HG03280 (cell line): ENCODE measurements around the gene PHEX.

Experiments
- ATAC-seq: cut with Tn5 transposase; IDR thresholded peaks from one replicate; pipeline ENCODE4 v1.9.1; 2021; ENCODE audit warnings: mild to moderate bottlenecking, moderate library complexity; ENCODE audit not compliant: unreplicated experiment

PHEX gene

GRCh38 chrX:22039541-22039940 is 7.4 kb downstream of the PHEX start:
- ATAC-seq: no peak

GRCh38 chrX:22040184-22040583 is 8.1 kb downstream of the PHEX start:
- ATAC-seq: no peak

GRCh38 chrX:22041907-22042530 is 9.9 kb downstream of the PHEX start:
- no peak for ATAC-seq

GRCh38 chrX:22043872-22044271 is 11.7 kb downstream of the PHEX start:
- no peak for ATAC-seq

- ATAC-seq: no peak
These were observed 15.3 kb downstream of the PHEX start for GRCh38 chrX:22047468-22047867.

- no peak for ATAC-seq
These were observed 21.4 kb downstream of the PHEX start for GRCh38 chrX:22053481-22053880.

GRCh38 chrX:22056235-22056634 is 24.1 kb downstream of the PHEX start:
- ATAC-seq: no peak

GRCh38 chrX:22057667-22058066 is 25.5 kb downstream of the PHEX start:
- ATAC-seq: no peak

GRCh38 chrX:22059775-22060174 is 27.6 kb downstream of the PHEX start:
- no peak for ATAC-seq

GRCh38 chrX:22060415-22061280 is 28.5 kb downstream of the PHEX start:
- ATAC-seq: peak; percentile 65

GRCh38 chrX:22063284-22063683 is 31.2 kb downstream of the PHEX start:
- peak; percentile 74 for ATAC-seq

DNA sequence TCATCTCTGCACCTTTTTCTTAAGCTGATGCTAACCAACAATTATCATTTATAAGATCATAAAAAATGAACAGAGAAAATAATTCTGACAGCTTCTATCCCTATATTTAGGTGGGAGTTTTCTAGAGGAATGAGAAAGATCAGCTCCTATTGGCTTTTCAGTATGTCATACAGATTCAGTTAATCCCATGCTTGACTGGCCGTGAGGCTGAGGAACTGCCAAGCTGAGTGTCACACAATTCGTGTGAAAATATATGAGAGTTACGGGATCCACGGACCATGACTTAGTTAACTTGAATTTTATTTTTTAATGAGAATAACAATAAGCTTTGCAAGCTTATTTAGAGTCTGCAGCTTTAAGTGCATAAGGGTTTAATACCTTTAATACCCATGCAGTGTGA is 37.5 kb downstream of the PHEX start:
- ATAC-seq: no peak

DNA sequence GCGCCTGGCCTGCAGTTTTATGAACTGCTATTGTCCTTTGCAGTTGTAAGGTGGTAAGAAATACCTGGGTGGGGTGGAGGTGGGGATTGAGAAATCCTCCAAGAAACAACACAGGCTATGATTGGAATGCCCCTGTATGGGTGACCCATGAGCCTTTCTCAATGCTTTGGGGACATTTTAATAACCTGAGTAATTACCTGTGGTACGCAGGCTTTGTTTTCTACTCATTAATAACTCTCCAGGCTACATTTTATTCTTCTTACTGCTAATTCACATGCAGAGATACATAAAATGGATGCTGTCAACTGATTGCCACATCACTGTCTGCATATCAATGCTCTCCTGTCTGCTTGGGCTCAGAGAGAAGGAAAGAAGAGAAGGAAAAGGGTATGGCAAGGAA is 41.8 kb downstream of the PHEX start:
- ATAC-seq: no peak

GRCh38 chrX:22078117-22078516 is 46.0 kb downstream of the PHEX start:
- no peak for ATAC-seq

GRCh38 chrX:22081475-22082092 is 49.5 kb downstream of the PHEX start:
- peak; percentile 51 for ATAC-seq

DNA sequence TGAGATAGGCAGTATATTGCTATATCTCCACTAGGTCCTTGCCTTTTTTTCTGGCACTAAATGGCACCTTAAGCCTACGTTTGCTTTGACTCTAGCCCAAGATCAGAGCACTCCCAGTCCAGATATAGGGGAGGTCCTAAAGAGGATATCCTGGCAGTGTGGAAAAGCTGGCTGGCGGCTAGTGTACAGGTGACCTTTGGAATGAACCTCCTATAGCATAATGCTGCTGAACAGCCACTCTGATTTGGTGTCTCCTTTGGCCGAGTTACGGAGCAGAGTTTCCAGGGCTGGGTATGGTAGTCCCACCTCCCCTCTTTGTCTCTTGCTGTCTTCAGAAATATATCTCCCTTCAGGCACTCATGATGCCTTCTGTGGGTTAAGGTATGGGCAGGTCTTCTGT is 53.9 kb downstream of the PHEX start:
- ATAC-seq: no peak

GRCh38 chrX:22087011-22087557 is 55.0 kb downstream of the PHEX start:
- no peak for ATAC-seq

DNA sequence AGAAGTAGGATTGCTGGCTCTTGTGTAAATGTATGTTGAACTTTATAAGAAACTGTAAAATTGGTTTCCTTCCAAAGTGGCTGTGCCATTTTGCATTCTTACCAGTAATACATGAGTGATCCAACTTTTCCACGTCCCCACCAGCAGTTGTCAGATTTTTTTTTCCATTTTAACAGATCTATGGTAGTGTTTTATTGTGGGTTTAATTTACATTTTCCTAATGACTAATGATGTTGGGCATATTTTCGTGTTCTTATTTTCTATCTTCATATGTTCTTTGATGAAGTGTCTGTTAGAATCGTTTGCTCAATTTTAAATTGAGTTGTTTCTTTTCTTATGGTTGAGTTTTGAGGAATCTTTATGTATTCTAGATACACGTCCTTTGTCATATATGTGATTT is 56.2 kb downstream of the PHEX start:
- no peak for ATAC-seq

- ATAC-seq: no peak
These were observed 58.1 kb downstream of the PHEX start for GRCh38 chrX:22090181-22090580.

DNA sequence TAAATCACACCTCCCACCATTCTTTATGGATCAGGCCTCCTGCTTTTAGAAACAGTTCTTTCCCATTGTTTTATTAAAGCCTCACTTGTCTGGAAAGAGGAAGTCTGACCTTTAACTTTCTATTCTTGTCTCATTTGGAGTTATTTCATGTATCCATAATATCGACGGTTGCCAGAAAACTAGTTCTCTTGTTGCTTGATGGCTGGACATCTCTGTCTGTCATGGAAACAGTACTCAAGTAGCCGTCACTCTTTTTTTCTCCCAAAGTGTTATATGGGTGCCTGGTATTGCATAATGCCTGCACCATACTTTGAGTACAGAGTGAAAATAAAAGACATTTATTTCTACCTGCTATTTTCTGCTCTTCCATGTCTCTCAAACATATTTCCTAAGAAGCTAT is 61.4 kb downstream of the PHEX start:
- no peak for ATAC-seq

- ATAC-seq: no peak
These were observed 63.2 kb downstream of the PHEX start for GRCh38 chrX:22095286-22095685.

DNA sequence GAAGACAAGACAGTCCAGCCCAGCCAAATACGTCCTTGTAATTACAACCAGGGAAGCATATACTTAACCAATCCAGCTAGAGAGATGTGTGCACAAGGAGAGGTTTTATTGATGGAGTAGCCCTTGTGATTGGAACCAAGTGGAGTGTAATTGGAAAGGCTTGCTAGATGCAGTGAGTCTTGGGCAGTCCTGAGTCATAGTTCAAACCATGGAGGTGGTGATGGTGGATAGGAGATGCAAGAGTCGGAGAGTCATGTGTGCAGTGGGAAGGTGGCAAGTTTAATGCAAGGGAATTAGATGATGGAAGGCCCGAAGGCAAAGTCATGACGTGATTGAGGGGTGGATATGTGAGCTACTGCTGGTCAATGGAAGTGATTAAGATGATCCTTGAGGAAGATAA is 63.7 kb downstream of the PHEX start:
- ATAC-seq: no peak
